ENCODE measurements around the gene TIMP1. TPM values are rescaled to one million over a fixed set of nuclear protein-coding genes. Genes with fewer than 3 reads are reported as not detected.

TIMP1 gene
- 262 to 288 TPM (median 280 TPM) in 5 replicates for total RNA-seq (2022; extraction: Qiagen RNA extraction)

DNA sequence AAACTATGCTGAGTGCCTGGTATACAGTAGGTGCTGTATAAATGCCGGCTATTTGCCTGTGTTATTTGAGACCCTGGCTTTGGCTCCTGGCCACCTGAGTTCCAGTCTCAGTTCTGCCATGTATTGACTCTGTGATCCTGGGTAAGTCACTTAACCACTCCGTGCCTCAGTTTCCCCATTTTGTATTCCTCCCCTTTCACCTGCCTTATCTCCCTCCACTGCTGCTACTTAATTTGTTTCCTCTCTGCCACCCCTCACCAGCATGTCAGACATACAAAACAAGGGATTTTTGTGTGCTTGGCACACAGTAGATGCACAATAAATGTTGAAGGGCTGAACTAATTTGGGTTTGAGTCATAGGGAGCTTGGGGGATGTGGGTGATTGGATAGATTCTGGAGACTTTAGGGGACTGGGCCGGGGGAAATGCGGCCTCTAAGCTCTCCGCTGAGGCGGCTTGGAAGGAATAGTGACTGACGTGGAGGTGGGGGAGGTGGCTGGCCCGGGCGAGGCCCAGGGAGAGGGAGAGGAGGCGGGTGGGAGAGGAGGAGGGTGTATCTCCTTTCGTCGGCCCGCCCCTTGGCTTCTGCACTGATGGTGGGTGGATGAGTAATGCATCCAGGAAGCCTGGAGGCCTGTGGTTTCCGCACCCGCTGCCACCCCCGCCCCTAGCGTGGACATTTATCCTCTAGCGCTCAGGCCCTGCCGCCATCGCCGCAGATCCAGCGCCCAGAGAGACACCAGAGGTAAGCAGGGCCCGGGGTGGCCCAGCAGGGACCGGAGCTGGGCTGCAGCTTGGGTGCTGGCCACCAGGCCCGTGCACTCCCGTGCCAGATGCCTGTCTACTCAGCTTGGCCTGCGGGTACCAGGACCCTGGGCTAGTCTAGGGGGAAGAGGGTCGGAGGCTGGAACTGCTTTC is at the start of gene TIMP1:
TSS of gene TIMP1 (plus strand) at position 706 of the 917 bp plus-strand sequence. CDS start 980 bp downstream, outside the sequence.

GRCh38 chrX:47560934-47561658 is 21.1 kb upstream of the TIMP1 start, which contains the start of gene ARAF:
ARAF (plus strand) TSS chrX:47561205; CDS start chrX:47562968, 1,763 bp downstream.

GRCh38 chrX:47619486-47620302 is 37.5 kb downstream of the TIMP1 start, which contains the start of gene SYN1:
SYN1 (minus strand) TSS chrX:47619857; CDS start chrX:47619728, 129 bp downstream.

GRCh38 chrX:47629419-47630200 is 47.4 kb downstream of the TIMP1 start, which contains the start of gene CFP:
CFP (minus strand) TSS chrX:47629930; CDS start chrX:47629844, 86 bp downstream.

Other genes with a start within 250 kb of the TIMP1 start
- gene ZNF157, start 211.9 kb upstream of the TIMP1 start, total RNA-seq (2022; extraction: Qiagen RNA extraction): 0.05 TPM in 1 of 5 replicates, not detected in the others
- gene ZNF41, start 99.2 kb upstream of the TIMP1 start, total RNA-seq (2022; extraction: Qiagen RNA extraction): 3.5 to 4.7 TPM (median 3.8 TPM) in 5 replicates
- 45.2 to 58.2 TPM (median 55.5 TPM) in 5 replicates for gene ARAF, start 21.2 kb upstream of the TIMP1 start, total RNA-seq (2022; extraction: Qiagen RNA extraction)
- gene SYN1, start 37.4 kb downstream of the TIMP1 start, total RNA-seq (2022; extraction: Qiagen RNA extraction): 0.15 to 0.35 TPM (median 0.15 TPM) in 5 replicates
- gene CFP, start 47.5 kb downstream of the TIMP1 start, total RNA-seq (2022; extraction: Qiagen RNA extraction): 0.37 to 0.84 TPM (median 0.42 TPM) in 5 replicates
- 31.9 to 40.8 TPM (median 37.1 TPM) in 5 replicates for gene ELK1, start 68.1 kb downstream of the TIMP1 start, total RNA-seq (2022; extraction: Qiagen RNA extraction)
- gene UXT, start 76.7 kb downstream of the TIMP1 start, total RNA-seq (2022; extraction: Qiagen RNA extraction): 147 to 192 TPM (median 175 TPM) in 5 replicates